ENCODE measurements around the gene HBA2. TPM values are rescaled to one million over a fixed set of nuclear protein-coding genes. Genes with fewer than 3 reads are reported as not detected.
"Not testable (repeated sequence)": the region's sequence is repeated elsewhere in the genome, so short reads cannot be mapped to it uniquely, and the experiment has no call there.

HBA2 gene
- total RNA-seq, 6 experiments from 2014 or later: not detected

DNA sequence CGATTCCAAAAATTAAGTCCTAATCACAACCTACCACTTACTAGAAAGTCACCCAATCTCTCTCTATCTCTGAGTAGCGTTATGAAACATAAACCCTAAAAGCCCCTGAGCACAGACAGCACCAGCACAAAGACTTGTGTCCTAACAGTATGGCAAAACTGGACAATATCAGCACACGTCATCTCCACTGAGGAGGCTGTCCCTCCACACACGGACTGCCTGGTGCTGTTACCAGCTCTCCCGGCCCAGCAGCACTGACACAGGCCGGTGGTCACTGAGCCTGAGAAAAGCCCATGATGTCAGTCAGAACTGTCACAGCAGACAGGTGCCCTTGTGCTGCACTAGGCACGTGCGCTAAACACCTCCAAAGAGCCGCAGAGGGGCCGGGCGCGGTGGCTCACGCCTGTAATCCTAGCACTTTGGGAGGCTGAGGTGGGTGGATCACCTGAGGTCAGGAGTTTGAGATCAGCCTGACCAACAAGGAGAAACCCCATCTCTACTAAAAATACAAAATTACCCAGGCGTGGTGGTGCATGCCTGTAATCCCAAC is 39.0 kb downstream of the HBA2 start:
- H3K9me3 Mint-ChIP-seq; H3K27ac Mint-ChIP-seq; DNase-seq; H3K4me3 Mint-ChIP-seq; H3K27me3 Mint-ChIP-seq (ENCODE audit: insufficient read depth): not testable (repeated sequence)
- peaks cover 11% of the 10 kb centered on the region for H3K36me3 Mint-ChIP-seq (ENCODE audit: low read depth)
- H3K4me1 Mint-ChIP-seq (ENCODE audit: low read depth): peaks cover 11% of the 10 kb centered on the region

- Mint-ChIP-seq H3K36me3 (ENCODE audit: low read depth) (peaks cover 10% of the 10 kb centered on the region; the same call in 1 of the 2 replicates), H3K4me1 (ENCODE audit: low read depth) (peaks cover 11% of the 10 kb centered on the region), H3K9me3 (no peaks in the 10 kb centered on the region), H3K4me3 (no peak overlapping the region), H3K27ac (no peak overlapping the region), H3K27me3 (ENCODE audit: insufficient read depth) (no peaks in the 10 kb centered on the region; the same call in 1 of the 2 replicates)
- TF ChIP-seq, protein P1, sequence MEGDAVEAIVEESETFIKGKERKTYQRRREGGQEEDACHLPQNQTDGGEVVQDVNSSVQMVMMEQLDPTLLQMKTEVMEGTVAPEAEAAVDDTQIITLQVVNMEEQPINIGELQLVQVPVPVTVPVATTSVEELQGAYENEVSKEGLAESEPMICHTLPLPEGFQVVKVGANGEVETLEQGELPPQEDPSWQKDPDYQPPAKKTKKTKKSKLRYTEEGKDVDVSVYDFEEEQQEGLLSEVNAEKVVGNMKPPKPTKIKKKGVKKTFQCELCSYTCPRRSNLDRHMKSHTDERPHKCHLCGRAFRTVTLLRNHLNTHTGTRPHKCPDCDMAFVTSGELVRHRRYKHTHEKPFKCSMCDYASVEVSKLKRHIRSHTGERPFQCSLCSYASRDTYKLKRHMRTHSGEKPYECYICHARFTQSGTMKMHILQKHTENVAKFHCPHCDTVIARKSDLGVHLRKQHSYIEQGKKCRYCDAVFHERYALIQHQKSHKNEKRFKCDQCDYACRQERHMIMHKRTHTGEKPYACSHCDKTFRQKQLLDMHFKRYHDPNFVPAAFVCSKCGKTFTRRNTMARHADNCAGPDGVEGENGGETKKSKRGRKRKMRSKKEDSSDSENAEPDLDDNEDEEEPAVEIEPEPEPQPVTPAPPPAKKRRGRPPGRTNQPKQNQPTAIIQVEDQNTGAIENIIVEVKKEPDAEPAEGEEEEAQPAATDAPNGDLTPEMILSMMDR (IDR thresholded peaks at IDR 0.05): no peak
- no peak for DNase-seq
Observed at GRCh38 chr16:212999-213398, 40.3 kb downstream of the HBA2 start.

DNA sequence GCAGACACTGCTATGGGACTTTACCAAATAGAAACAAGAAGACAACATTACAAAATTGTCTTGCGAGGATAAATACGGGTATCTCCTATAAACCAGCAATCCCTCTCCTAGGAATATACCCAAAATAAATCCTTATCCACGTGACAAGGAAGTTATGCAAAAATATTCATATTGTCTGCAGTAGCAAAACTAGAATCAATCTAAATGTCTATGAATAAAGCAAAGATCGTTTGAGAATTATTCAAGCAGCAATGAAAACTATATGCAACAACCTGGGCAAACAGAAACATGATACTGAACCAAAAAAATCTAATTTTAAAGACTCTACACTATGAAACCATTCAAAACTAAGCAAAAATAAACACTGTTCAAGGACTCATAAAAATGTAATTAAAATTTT is 47.3 kb downstream of the HBA2 start:
- no peak for DNase-seq
- H3K27me3 Mint-ChIP-seq (ENCODE audit: insufficient read depth): no peaks in the 10 kb centered on the region
- TF ChIP-seq, protein P1 (IDR thresholded peaks at IDR 0.05): no peak
- no peak overlapping the region for H3K4me3 Mint-ChIP-seq
- H3K27ac Mint-ChIP-seq: no peak overlapping the region
- no peaks in the 10 kb centered on the region for H3K9me3 Mint-ChIP-seq
- H3K4me1 Mint-ChIP-seq (ENCODE audit: low read depth): no peaks in the 10 kb centered on the region
- H3K36me3 Mint-ChIP-seq (ENCODE audit: low read depth): peaks cover 20% of the 10 kb centered on the region

Other genes with a start within 250 kb of the HBA2 start
- 10 to 100 TPM; 18.9 to 24.7 (median 19.8) TPM for gene POLR3K, start 119.3 kb upstream of the HBA2 start, total RNA-seq (2021; fragmentation: NEBNext Ultra II Directional; extraction: Animal tissue kit (Norgen Biotek cat#: 25700))
- 10 to 100 TPM; 40.3 to 53.1 (median 44.0) TPM for gene SNRNP25, start 119.0 kb upstream of the HBA2 start, total RNA-seq (2021; fragmentation: NEBNext Ultra II Directional; extraction: Animal tissue kit (Norgen Biotek cat#: 25700))
- gene RHBDF1, start 100.2 kb upstream of the HBA2 start, total RNA-seq (2021; fragmentation: NEBNext Ultra II Directional; extraction: Animal tissue kit (Norgen Biotek cat#: 25700)): 10 to 100 TPM; 54.9 to 65.8 (median 60.0) TPM
- gene MPG, start 94.7 kb upstream of the HBA2 start, total RNA-seq (2021; fragmentation: NEBNext Ultra II Directional; extraction: Animal tissue kit (Norgen Biotek cat#: 25700)): 100 to 1,000 TPM in 2 of 6 experiments, 10 to 100 TPM in 4; 92.3 to 104 (median 96.9) TPM
- 10 to 100 TPM; 33.9 to 40.9 (median 37.1) TPM for gene NPRL3, start 34.2 kb upstream of the HBA2 start, total RNA-seq (2021; fragmentation: NEBNext Ultra II Directional; extraction: Animal tissue kit (Norgen Biotek cat#: 25700))
- gene HBZ, start 20.2 kb upstream of the HBA2 start, total RNA-seq (2021; fragmentation: NEBNext Ultra II Directional; extraction: Animal tissue kit (Norgen Biotek cat#: 25700)): not detected
- gene HBM, start 6.9 kb upstream of the HBA2 start, total RNA-seq (2021; fragmentation: NEBNext Ultra II Directional; extraction: Animal tissue kit (Norgen Biotek cat#: 25700)): not detected
- not detected for gene HBA1, start 3.8 kb downstream of the HBA2 start, total RNA-seq (2021; fragmentation: NEBNext Ultra II Directional; extraction: Animal tissue kit (Norgen Biotek cat#: 25700))
- under 1 TPM in 1 of 6 experiments, not detected in 5; 0.47 TPM for gene HBQ1, start 7.6 kb downstream of the HBA2 start, total RNA-seq (2021; fragmentation: NEBNext Ultra II Directional; extraction: Animal tissue kit (Norgen Biotek cat#: 25700))
- 10 to 100 TPM; 35.8 to 47.5 (median 41.7) TPM for gene LUC7L, start 56.6 kb downstream of the HBA2 start, total RNA-seq (2021; fragmentation: NEBNext Ultra II Directional; extraction: Animal tissue kit (Norgen Biotek cat#: 25700))
- gene FAM234A, start 61.9 kb downstream of the HBA2 start, total RNA-seq (2021; fragmentation: NEBNext Ultra II Directional; extraction: Animal tissue kit (Norgen Biotek cat#: 25700)): 100 to 1,000 TPM in 2 of 6 experiments, 10 to 100 TPM in 4; 83.6 to 113 (median 87.7) TPM
- 1 to 10 TPM; 1.5 to 3.5 (median 2.3) TPM for gene RGS11, start 103.1 kb downstream of the HBA2 start, total RNA-seq (2021; fragmentation: NEBNext Ultra II Directional; extraction: Animal tissue kit (Norgen Biotek cat#: 25700))
- gene ARHGDIG, start 107.7 kb downstream of the HBA2 start, total RNA-seq (2021; fragmentation: NEBNext Ultra II Directional; extraction: Animal tissue kit (Norgen Biotek cat#: 25700)): not detected
- gene PDIA2, start 110.3 kb downstream of the HBA2 start, total RNA-seq (2021; fragmentation: NEBNext Ultra II Directional; extraction: Animal tissue kit (Norgen Biotek cat#: 25700)): not detected
- 10 to 100 TPM; 13.6 to 16.7 (median 14.7) TPM for gene AXIN1, start 179.8 kb downstream of the HBA2 start, total RNA-seq (2021; fragmentation: NEBNext Ultra II Directional; extraction: Animal tissue kit (Norgen Biotek cat#: 25700))
- 100 to 1,000 TPM; 105 to 131 (median 129) TPM for gene MRPL28, start 197.7 kb downstream of the HBA2 start, total RNA-seq (2021; fragmentation: NEBNext Ultra II Directional; extraction: Animal tissue kit (Norgen Biotek cat#: 25700))
- 10 to 100 TPM; 50.6 to 69.7 (median 59.7) TPM for gene PGAP6, start 209.1 kb downstream of the HBA2 start, total RNA-seq (2021; fragmentation: NEBNext Ultra II Directional; extraction: Animal tissue kit (Norgen Biotek cat#: 25700))
- gene NME4, start 224.3 kb downstream of the HBA2 start, total RNA-seq (2021; fragmentation: NEBNext Ultra II Directional; extraction: Animal tissue kit (Norgen Biotek cat#: 25700)): 100 to 1,000 TPM; 153 to 276 (median 158) TPM
- gene DECR2, start 229.0 kb downstream of the HBA2 start, total RNA-seq (2021; fragmentation: NEBNext Ultra II Directional; extraction: Animal tissue kit (Norgen Biotek cat#: 25700)): 10 to 100 TPM; 14.0 to 20.3 (median 16.0) TPM

All from HFFc6 (cell line).